Measurements from ENCODE around the gene AGRN.
A peak's percentile ranks its signal among the peaks of the same experiment; 100 is the strongest.
"Not testable (repeated sequence)": the region's sequence is repeated elsewhere in the genome, so short reads cannot be mapped to it uniquely, and the experiment has no call there.

AGRN gene

GRCh38 chr1:1021010-1021919 lies 1.3 kb downstream of the AGRN start:
- DNase-seq: no peak

- no peak for DNase-seq
These were observed 2.0 kb downstream of the AGRN start for GRCh38 chr1:1021920-1022259.

- DNase-seq: no peak
These were observed 2.5 kb downstream of the AGRN start for GRCh38 chr1:1022302-1023009.

- no peak for DNase-seq
These were observed 3.8 kb downstream of the AGRN start for GRCh38 chr1:1023700-1024099.

GRCh38 chr1:1024149-1024770 lies 4.3 kb downstream of the AGRN start:
- no peak for DNase-seq

GRCh38 chr1:1024771-1025699 lies 5.1 kb downstream of the AGRN start:
- peak; percentile 96 for DNase-seq

GRCh38 chr1:1025730-1026129 lies 5.8 kb downstream of the AGRN start:
- DNase-seq: no peak

GRCh38 chr1:1026599-1027413 lies 6.9 kb downstream of the AGRN start:
- no peak for DNase-seq

GRCh38 chr1:1027791-1028190 lies 7.9 kb downstream of the AGRN start:
- DNase-seq: no peak

- not testable (repeated sequence) for DNase-seq
These were observed 11.1 kb downstream of the AGRN start for GRCh38 chr1:1030867-1031658.

- no peak for DNase-seq
These were observed 11.8 kb downstream of the AGRN start for GRCh38 chr1:1031659-1032235.

- DNase-seq: no peak
These were observed 12.5 kb downstream of the AGRN start for GRCh38 chr1:1032424-1032823.

GRCh38 chr1:1033009-1033587 lies 13.2 kb downstream of the AGRN start:
- DNase-seq: peak; percentile 97

- DNase-seq: no peak
These were observed 14.0 kb downstream of the AGRN start for GRCh38 chr1:1033731-1034438.

- no peak for DNase-seq
These were observed 14.5 kb downstream of the AGRN start for GRCh38 chr1:1034439-1034781.

GRCh38 chr1:1035291-1035943 lies 15.5 kb downstream of the AGRN start:
- no peak for DNase-seq

GRCh38 chr1:1037366-1038327 lies 17.7 kb downstream of the AGRN start:
- no peak for DNase-seq

- no peak for DNase-seq
These were observed 18.8 kb downstream of the AGRN start for GRCh38 chr1:1038694-1039093.
